BLaER1 (cell line): ENCODE data around the gene MESP2.
"Not testable (repeated sequence)": the region's sequence is repeated elsewhere in the genome, so short reads cannot be mapped to it uniquely, and the experiment has no call there.

Source experiments
- H3K27ac ChIP-seq: shearing (Covaris generic); formaldehyde crosslinking; 2 replicates; pipeline ENCODE4 v1.8.1; 2022
- H3K27me3 ChIP-seq: shearing (Covaris generic); formaldehyde crosslinking; 2 replicates; pipeline ENCODE4 v1.8.1; 2022
- H3K36me3 ChIP-seq: shearing (Covaris generic); formaldehyde crosslinking; 2 replicates; pipeline ENCODE4 v1.8.1; 2022
- H3K4me1 ChIP-seq: shearing (Covaris generic); formaldehyde crosslinking; 2 replicates; pipeline ENCODE4 v1.8.1; 2022
- H3K4me2 ChIP-seq: shearing (Covaris generic); formaldehyde crosslinking; 2 replicates; pipeline ENCODE4 v1.8.1; 2022
- H3K4me3 ChIP-seq: shearing (Covaris generic); formaldehyde crosslinking; 2 replicates; pipeline ENCODE4 v1.8.1; 2022
- H3K9ac ChIP-seq: shearing (Covaris generic); formaldehyde crosslinking; 2 replicates; pipeline ENCODE4 v1.8.1; 2022
- H3K9me3 ChIP-seq: shearing (Covaris generic); formaldehyde crosslinking; 2 replicates; pipeline ENCODE4 v1.8.1; 2022
- H4K20me1 ChIP-seq: shearing (Covaris generic); formaldehyde crosslinking; 2 replicates; pipeline ENCODE4 v1.8.1; 2022
- Cebpa-rat ChIP-seq: shearing (Covaris generic); IDR thresholded peaks from 2 replicates; pipeline ENCODE4 v1.8.1; 2022

MESP2 gene

GRCh38 chr15:89777782-89778380 lies 1.7 kb downstream of the MESP2 start:
- Histone ChIP-seq H3K4me3 (no peak overlapping the region), H4K20me1 (no peaks in the 10 kb centered on the region), H3K27me3 (peaks cover 34% of the 10 kb centered on the region), H3K9me3 (no peaks in the 10 kb centered on the region), H3K4me2 (peak overlapping the region; percentile 94), H3K36me3 (no peaks in the 10 kb centered on the region), H3K27ac (no peak overlapping the region), H3K4me1 (peaks cover 44% of the 10 kb centered on the region), H3K9ac (no peak overlapping the region)
- TF ChIP-seq Cebpa-rat, result no peak

GRCh38 chr15:89778861-89779260 lies 2.7 kb downstream of the MESP2 start:
- no peak overlapping the region for H3K4me3 ChIP-seq
- H3K27me3 ChIP-seq, result peaks cover 34% of the 10 kb centered on the region
- H3K4me2 ChIP-seq, result no peak overlapping the region
- no peaks in the 10 kb centered on the region for H3K36me3 ChIP-seq
- no peak for TF ChIP-seq Cebpa-rat
- no peak overlapping the region for H3K9ac ChIP-seq
- H3K27ac ChIP-seq, result no peak overlapping the region
- H3K4me1 ChIP-seq, result peaks cover 44% of the 10 kb centered on the region
- no peaks in the 10 kb centered on the region for H3K9me3 ChIP-seq
- no peaks in the 10 kb centered on the region for H4K20me1 ChIP-seq

GRCh38 chr15:89780601-89781000 lies 4.5 kb downstream of the MESP2 start:
- H3K9me3 ChIP-seq, result no peaks in the 10 kb centered on the region
- H3K9ac ChIP-seq, result no peak overlapping the region
- no peaks in the 10 kb centered on the region for H4K20me1 ChIP-seq
- peaks cover 49% of the 10 kb centered on the region for H3K4me1 ChIP-seq
- peak overlapping the region; percentile 42 for H3K4me2 ChIP-seq
- H3K4me3 ChIP-seq, result no peak overlapping the region
- H3K27me3 ChIP-seq, result peaks cover 32% of the 10 kb centered on the region
- no peak overlapping the region for H3K27ac ChIP-seq
- TF ChIP-seq Cebpa-rat, result no peak
- no peaks in the 10 kb centered on the region for H3K36me3 ChIP-seq

- H3K27ac ChIP-seq, result no peak overlapping the region
- H3K36me3 ChIP-seq, result no peaks in the 10 kb centered on the region
- no peak overlapping the region for H3K9ac ChIP-seq
- H3K9me3 ChIP-seq, result no peaks in the 10 kb centered on the region
- TF ChIP-seq Cebpa-rat, result no peak
- peaks cover 28% of the 10 kb centered on the region for H3K27me3 ChIP-seq
- peak overlapping the region; percentile 42 for H3K4me2 ChIP-seq
- H3K4me1 ChIP-seq, result peaks cover 48% of the 10 kb centered on the region
- H3K4me3 ChIP-seq, result no peak overlapping the region
- H4K20me1 ChIP-seq, result no peaks in the 10 kb centered on the region
Measured at GRCh38 chr15:89781055-89781454, 4.9 kb downstream of the MESP2 start.

- Histone ChIP-seq H3K4me2 (no peak overlapping the region), H3K27me3 (peaks cover 18% of the 10 kb centered on the region), H3K36me3 (no peaks in the 10 kb centered on the region), H4K20me1 (no peaks in the 10 kb centered on the region), H3K4me3 (no peak overlapping the region), H3K4me1 (peaks cover 38% of the 10 kb centered on the region), H3K27ac (no peak overlapping the region), H3K9ac (no peak overlapping the region), H3K9me3 (no peaks in the 10 kb centered on the region; the same call in 1 of the 2 replicates)
- no peak for TF ChIP-seq Cebpa-rat
Measured at GRCh38 chr15:89781891-89782618, 5.9 kb downstream of the MESP2 start.

- H3K4me3 ChIP-seq, H3K9me3 ChIP-seq, H3K36me3 ChIP-seq, H4K20me1 ChIP-seq, H3K4me2 ChIP-seq, H3K9ac ChIP-seq, H3K27ac ChIP-seq: not testable (repeated sequence)
- peaks cover 32% of the 10 kb centered on the region for H3K4me1 ChIP-seq
- peaks cover 12% of the 10 kb centered on the region; the same call in 1 of the 2 replicates for H3K27me3 ChIP-seq
Measured at GRCh38 chr15:89782619-89782950, 6.5 kb downstream of the MESP2 start.

- H3K27me3 ChIP-seq, result peaks cover 5% of the 10 kb centered on the region; the same call in 1 of the 2 replicates
- no peaks in the 10 kb centered on the region for H4K20me1 ChIP-seq
- H3K4me2 ChIP-seq, result no peak overlapping the region
- no peak overlapping the region for H3K27ac ChIP-seq
- no peak overlapping the region for H3K4me3 ChIP-seq
- no peak overlapping the region for H3K9ac ChIP-seq
- no peaks in the 10 kb centered on the region for H3K36me3 ChIP-seq
- H3K9me3 ChIP-seq, result peaks cover 10% of the 10 kb centered on the region
- peaks cover 25% of the 10 kb centered on the region for H3K4me1 ChIP-seq
- no peak for TF ChIP-seq Cebpa-rat
Measured at GRCh38 chr15:89783111-89783860, 7.2 kb downstream of the MESP2 start.

GRCh38 chr15:89783861-89784685 lies 7.9 kb downstream of the MESP2 start:
- H3K27ac ChIP-seq, result no peak overlapping the region
- H3K4me2 ChIP-seq, result no peak overlapping the region

GRCh38 chr15:89784686-89784960 lies 8.5 kb downstream of the MESP2 start:
- peaks cover 21% of the 10 kb centered on the region for H3K4me1 ChIP-seq
- H3K4me2 ChIP-seq, result no peak overlapping the region
- no peaks in the 10 kb centered on the region for H3K27me3 ChIP-seq
- H3K36me3 ChIP-seq, result no peaks in the 10 kb centered on the region
- H3K4me3 ChIP-seq, result no peak overlapping the region
- no peak for TF ChIP-seq Cebpa-rat
- no peaks in the 10 kb centered on the region for H4K20me1 ChIP-seq
- no peak overlapping the region for H3K27ac ChIP-seq
- H3K9ac ChIP-seq, result no peak overlapping the region
- peaks cover 19% of the 10 kb centered on the region for H3K9me3 ChIP-seq

More at GRCh38 chr15:89783861-89784685, 7.9 kb downstream of the MESP2 start:
- peaks cover 21% of the 10 kb centered on the region for H3K4me1 ChIP-seq
- no peaks in the 10 kb centered on the region for H3K36me3 ChIP-seq
- no peaks in the 10 kb centered on the region for H3K27me3 ChIP-seq
- no peak for TF ChIP-seq Cebpa-rat
- H4K20me1 ChIP-seq, result no peaks in the 10 kb centered on the region
- no peak overlapping the region for H3K9ac ChIP-seq
- H3K4me3 ChIP-seq, result no peak overlapping the region
- H3K9me3 ChIP-seq, result peaks cover 17% of the 10 kb centered on the region
